Measurements from ENCODE around the gene IFNK.

Gene IFNK

DNA sequence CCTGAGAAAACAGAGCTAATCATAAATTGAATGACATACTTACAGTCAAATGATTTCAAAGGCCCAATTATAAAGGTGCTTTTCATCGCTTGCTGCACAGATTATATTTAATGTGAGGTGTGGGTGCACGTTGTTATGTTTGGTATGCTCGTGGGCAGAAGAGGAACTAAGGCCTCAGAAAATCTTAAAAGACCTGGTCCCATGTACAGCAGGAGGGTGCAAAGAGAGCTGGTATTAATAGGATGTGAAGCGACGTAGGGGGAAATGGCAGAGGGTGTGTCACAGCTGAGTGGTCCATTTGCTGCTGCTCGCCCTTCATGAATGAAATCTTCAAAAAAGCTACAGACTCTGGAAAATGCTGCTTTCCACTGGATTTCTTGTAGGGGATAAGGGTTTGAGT is 40.5 kb upstream of the IFNK start:
- Histone ChIP-seq H3F3A (ENCODE audit: insufficient read depth) (no peaks in the 10 kb centered on the region), H3K9me3 (ENCODE audit: insufficient read depth, low read length) (no peaks in the 10 kb centered on the region), H3K79me2 (ENCODE audit: insufficient read depth, low read length) (no peaks in the 10 kb centered on the region), H3K4me2 (ENCODE audit: low read depth, low read length, poor library complexity, severe bottlenecking) (no peak overlapping the region), H3K9ac (ENCODE audit: low read length) (no peak overlapping the region), H2AFZ (ENCODE audit: low read depth, low read length, severe bottlenecking) (no peak overlapping the region), H3K4me3 (ENCODE audit: insufficient read depth, low read length, poor library complexity, severe bottlenecking) (no peak overlapping the region), H3K9me2 (replicated peaks; ENCODE audit: insufficient read depth, low read length) (no peaks in the 10 kb centered on the region), H4K20me1 (ENCODE audit: low read depth, low read length) (no peaks in the 10 kb centered on the region), H3K27me3 (ENCODE audit: low read length) (no peaks in the 10 kb centered on the region), H3K36me3 (ENCODE audit: low read length) (no peaks in the 10 kb centered on the region), H3K27ac (ENCODE audit: low read depth, low read length) (no peak overlapping the region)
- TF ChIP-seq, protein P1, sequence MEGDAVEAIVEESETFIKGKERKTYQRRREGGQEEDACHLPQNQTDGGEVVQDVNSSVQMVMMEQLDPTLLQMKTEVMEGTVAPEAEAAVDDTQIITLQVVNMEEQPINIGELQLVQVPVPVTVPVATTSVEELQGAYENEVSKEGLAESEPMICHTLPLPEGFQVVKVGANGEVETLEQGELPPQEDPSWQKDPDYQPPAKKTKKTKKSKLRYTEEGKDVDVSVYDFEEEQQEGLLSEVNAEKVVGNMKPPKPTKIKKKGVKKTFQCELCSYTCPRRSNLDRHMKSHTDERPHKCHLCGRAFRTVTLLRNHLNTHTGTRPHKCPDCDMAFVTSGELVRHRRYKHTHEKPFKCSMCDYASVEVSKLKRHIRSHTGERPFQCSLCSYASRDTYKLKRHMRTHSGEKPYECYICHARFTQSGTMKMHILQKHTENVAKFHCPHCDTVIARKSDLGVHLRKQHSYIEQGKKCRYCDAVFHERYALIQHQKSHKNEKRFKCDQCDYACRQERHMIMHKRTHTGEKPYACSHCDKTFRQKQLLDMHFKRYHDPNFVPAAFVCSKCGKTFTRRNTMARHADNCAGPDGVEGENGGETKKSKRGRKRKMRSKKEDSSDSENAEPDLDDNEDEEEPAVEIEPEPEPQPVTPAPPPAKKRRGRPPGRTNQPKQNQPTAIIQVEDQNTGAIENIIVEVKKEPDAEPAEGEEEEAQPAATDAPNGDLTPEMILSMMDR (IDR thresholded peaks at IDR 0.05; ENCODE audit: insufficient read depth, low read length, poor library complexity, severe bottlenecking) = no peak
- no peak for TF ChIP-seq EZH2phosphoT487 (conservative IDR thresholded peaks at IDR 0.05; ENCODE audit: low read length)

DNA sequence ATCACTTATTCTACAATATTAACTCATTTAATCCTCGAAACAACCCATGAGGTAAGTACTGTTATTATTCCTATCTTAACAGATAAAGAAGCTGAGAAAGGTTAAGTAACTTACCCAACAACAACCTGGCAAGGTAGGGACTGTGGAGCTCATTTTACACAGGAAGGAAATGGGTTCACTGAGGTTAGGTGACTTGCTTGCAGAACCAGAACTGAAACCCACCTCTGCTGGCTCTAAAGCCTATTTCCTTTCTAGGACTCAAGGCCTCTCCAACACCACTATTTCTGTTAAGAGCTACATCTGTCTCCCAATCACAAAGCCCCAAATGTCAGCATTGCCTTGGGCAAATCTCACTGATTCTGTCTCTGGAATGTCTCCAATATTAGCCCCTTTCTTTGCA is 38.9 kb upstream of the IFNK start:
- H3K9me2 ChIP-seq (replicated peaks; ENCODE audit: insufficient read depth, low read length) = no peaks in the 10 kb centered on the region
- no peaks in the 10 kb centered on the region for H3K36me3 ChIP-seq (ENCODE audit: low read length)
- H3K27ac ChIP-seq (ENCODE audit: low read depth, low read length) = no peak overlapping the region
- H2AFZ ChIP-seq (ENCODE audit: low read depth, low read length, severe bottlenecking) = no peak overlapping the region
- H4K20me1 ChIP-seq (ENCODE audit: low read depth, low read length) = no peaks in the 10 kb centered on the region
- no peak overlapping the region for H3K9ac ChIP-seq (ENCODE audit: low read length)
- H3F3A ChIP-seq (ENCODE audit: insufficient read depth) = no peaks in the 10 kb centered on the region
- no peaks in the 10 kb centered on the region for H3K27me3 ChIP-seq (ENCODE audit: low read length)
- TF ChIP-seq, protein P1 (IDR thresholded peaks at IDR 0.05; ENCODE audit: insufficient read depth, low read length, poor library complexity, severe bottlenecking) = no peak
- TF ChIP-seq EZH2phosphoT487 (conservative IDR thresholded peaks at IDR 0.05; ENCODE audit: low read length) = no peak
- no peaks in the 10 kb centered on the region for H3K79me2 ChIP-seq (ENCODE audit: insufficient read depth, low read length)
- no peak overlapping the region for H3K4me3 ChIP-seq (ENCODE audit: insufficient read depth, low read length, poor library complexity, severe bottlenecking)
- H3K9me3 ChIP-seq (ENCODE audit: insufficient read depth, low read length) = no peaks in the 10 kb centered on the region
- no peak overlapping the region for H3K4me2 ChIP-seq (ENCODE audit: low read depth, low read length, poor library complexity, severe bottlenecking)

DNA sequence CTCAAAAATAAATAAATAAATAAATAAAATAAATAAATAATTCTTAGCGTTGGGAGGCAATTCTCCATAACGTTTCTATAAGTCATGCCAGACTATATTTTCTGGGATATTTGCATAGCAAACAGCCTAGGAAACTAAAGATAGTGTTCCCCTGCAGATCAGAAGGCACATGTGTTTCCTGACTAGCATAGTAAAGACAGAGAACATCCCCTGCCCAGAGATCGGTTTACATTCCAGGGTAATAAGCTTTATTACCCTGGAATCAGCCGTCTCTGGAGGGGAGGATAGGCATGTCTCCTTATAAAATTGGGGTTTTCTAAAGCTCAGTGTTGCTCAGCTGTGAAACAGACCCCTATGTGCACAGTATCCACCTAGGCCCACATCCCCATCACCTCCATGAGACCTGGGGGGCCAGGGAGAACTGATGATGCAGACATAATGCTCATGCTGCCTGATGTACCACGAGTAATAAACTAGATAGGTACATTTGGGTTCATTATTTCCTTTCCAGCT is 36.9 kb upstream of the IFNK start:
- no peaks in the 10 kb centered on the region for H3K79me2 ChIP-seq (ENCODE audit: insufficient read depth, low read length)
- H3K9ac ChIP-seq (ENCODE audit: low read length) = no peak overlapping the region
- H3K9me3 ChIP-seq (ENCODE audit: insufficient read depth, low read length) = no peaks in the 10 kb centered on the region
- no peaks in the 10 kb centered on the region for H4K20me1 ChIP-seq (ENCODE audit: low read depth, low read length)
- H3K9me2 ChIP-seq (replicated peaks; ENCODE audit: insufficient read depth, low read length) = no peaks in the 10 kb centered on the region
- no peak overlapping the region for H3K4me2 ChIP-seq (ENCODE audit: low read depth, low read length, poor library complexity, severe bottlenecking)
- no peak for TF ChIP-seq EZH2phosphoT487 (conservative IDR thresholded peaks at IDR 0.05; ENCODE audit: low read length)
- TF ChIP-seq, protein P1 (IDR thresholded peaks at IDR 0.05; ENCODE audit: insufficient read depth, low read length, poor library complexity, severe bottlenecking) = no peak
- no peak overlapping the region for H3K4me3 ChIP-seq (ENCODE audit: insufficient read depth, low read length, poor library complexity, severe bottlenecking)
- no peak overlapping the region for H3K27ac ChIP-seq (ENCODE audit: low read depth, low read length)
- H3F3A ChIP-seq (ENCODE audit: insufficient read depth) = no peaks in the 10 kb centered on the region
- H2AFZ ChIP-seq (ENCODE audit: low read depth, low read length, severe bottlenecking) = no peak overlapping the region
- H3K36me3 ChIP-seq (ENCODE audit: low read length) = no peaks in the 10 kb centered on the region
- no peaks in the 10 kb centered on the region for H3K27me3 ChIP-seq (ENCODE audit: low read length)

Data from SU-DHL-6 (cell line).